PC-3 (cell line): Measurements from ENCODE around the gene MRC2.

Experiments
- CTCF ChIP-seq: fragments of 300-600 bp; sonication (generic); conservative IDR thresholded peaks from 2 replicates; pipeline ENCODE4 v1.5.1; 2017; ENCODE audit warnings: antibody characterized with exemption, low read depth, mild to moderate bottlenecking, low read length
- EZH2 ChIP-seq: fragments of 300-600 bp; sonication (generic); IDR thresholded peaks from one replicate; pipeline ENCODE4 v1.6.1; 2017; ENCODE audit warnings: antibody characterized with exemption, mild to moderate bottlenecking, low read length; ENCODE audit not compliant: unreplicated experiment
- EZH2phosphoT487 ChIP-seq: fragments of 300-600 bp; sonication (generic); IDR thresholded peaks from 2 replicates; pipeline ENCODE4 v1.6.1; 2018; ENCODE audit warnings: mild to moderate bottlenecking, antibody characterized with exemption, low read length, borderline replicate concordance

- TF ChIP-seq CTCF = no peak
- TF ChIP-seq EZH2phosphoT487 = no peak
- TF ChIP-seq EZH2 = no peak
Measured at GRCh38 chr17:62626719-62627218, 701 bp upstream of the MRC2 start.
